GM15510 (cell line): ENCODE data around the gene RCCD1.

Experiments
- POLR2A ChIP-seq: IDR thresholded peaks from 3 replicates; pipeline ENCODE4 v1.6.1; 2011; ENCODE audit warnings: borderline replicate concordance; ENCODE audit not compliant: insufficient read length; ENCODE audit errors: extremely low read depth

Gene RCCD1

GRCh38 chr15:90952901-90953677 lies 1.6 kb upstream of the RCCD1 start:
- TF ChIP-seq POLR2A: no peak

GRCh38 chr15:90953947-90954711 lies 555 bp upstream of the RCCD1 start:
- no peak for TF ChIP-seq POLR2A

GRCh38 chr15:90955624-90956273 lies 1.1 kb downstream of the RCCD1 start:
- no peak for TF ChIP-seq POLR2A

DNA sequence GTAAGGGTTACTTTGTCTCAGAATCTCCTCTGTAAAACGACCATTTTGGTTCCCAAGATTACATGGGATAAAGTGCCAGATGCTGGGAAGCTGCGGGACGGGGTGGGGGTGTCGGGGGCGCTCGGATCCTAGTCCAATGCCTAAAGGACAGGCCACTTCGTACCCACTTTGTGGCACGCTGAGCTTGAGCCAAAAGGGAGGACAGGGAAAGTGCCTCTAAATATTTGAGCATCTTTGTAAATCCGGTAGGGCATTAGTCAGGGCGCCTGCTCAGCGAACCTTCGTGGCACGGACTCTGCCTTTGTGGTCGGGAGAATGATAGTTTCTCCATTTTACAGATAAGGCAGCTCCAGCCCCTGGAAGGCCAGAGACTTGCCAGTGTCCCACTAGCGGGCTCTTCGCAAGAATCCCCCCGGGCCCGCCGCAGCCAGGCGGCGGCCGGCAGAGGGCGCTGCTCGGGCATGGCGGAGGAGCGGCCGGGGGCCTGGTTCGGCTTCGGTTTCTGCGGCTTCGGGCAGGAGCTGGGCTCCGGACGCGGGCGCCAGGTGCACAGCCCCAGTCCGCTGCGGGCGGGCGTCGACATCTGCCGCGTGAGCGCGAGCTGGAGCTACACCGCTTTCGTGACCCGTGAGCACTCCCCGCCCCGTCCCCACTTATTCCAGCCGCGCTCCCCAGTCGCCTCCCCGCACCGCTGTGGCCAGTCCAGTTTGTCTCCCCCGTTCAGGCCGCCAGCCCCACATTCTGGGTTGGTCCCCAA lies 1.8 kb downstream of the RCCD1 start:
- no peak for TF ChIP-seq POLR2A

DNA sequence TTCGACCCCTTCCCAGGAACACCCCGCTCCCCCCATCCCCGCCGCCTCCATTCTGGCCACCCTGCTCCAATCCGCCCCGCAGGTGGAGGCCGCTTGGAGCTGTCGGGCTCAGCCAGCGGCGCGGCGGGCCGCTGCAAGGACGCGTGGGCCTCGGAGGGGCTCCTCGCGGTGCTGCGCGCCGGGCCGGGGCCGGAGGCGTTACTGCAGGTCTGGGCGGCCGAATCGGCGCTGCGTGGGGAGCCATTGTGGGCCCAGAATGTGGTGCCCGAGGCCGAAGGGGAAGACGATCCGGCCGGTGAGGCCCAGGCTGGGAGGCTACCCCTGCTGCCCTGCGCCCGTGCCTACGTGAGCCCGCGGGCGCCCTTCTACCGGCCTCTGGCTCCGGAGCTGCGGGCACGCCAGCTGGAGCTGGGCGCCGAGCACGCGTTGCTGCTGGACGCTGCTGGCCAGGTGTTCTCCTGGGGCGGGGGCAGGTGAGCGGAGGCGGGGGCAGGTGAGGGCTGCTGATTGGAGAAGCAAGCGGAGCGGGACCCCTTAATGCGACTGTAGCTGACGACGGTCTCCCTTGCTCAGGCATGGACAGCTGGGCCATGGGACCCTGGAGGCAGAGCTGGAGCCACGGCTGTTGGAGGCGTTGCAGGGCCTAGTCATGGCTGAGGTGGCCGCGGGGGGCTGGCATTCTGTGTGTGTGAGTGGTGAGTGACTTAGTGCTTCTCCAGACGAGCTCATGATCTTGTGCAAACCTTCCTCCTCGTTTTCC lies 2.5 kb downstream of the RCCD1 start:
- TF ChIP-seq POLR2A: no peak

DNA sequence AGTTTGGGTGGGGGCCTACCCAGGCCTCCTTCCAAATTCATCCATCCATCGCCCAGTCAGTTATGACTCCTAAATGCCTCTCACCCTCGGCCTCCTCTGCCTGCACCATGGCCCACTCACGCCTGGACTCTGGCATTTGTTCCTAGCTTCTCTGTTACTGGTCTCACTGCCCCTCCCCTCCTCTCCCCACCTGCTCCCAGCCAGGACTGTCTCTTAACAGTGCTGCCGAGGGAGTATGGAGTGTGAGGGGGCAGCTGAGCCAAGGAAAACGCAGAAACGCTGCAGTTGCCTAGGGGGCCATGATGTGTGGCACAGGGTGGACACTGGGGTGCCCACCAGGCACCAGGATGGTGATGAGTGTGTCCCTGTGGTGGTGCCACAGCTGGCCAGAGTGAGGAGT lies 3.1 kb downstream of the RCCD1 start:
- no peak for TF ChIP-seq POLR2A

GRCh38 chr15:90959028-90959595 lies 4.4 kb downstream of the RCCD1 start:
- no peak for TF ChIP-seq POLR2A

DNA sequence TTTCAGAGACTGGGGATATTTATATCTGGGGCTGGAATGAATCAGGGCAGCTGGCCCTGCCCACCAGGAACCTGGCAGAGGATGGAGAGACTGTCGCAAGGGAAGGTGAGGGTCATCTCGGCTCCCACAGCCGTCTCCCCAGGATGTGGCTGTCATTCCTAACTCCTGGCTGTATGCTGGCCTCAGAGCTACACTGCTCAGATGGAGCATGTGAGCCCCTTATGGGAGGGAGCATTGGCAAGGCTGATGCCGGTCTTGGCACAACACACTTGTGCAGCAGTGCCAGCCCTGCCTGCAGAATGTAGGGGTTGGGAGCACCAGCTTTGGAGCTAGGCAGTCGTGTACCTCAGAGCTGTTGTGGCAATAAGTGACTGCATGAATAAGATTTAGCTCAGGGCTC lies 5.2 kb downstream of the RCCD1 start:
- TF ChIP-seq POLR2A: no peak

- TF ChIP-seq POLR2A: no peak
Measured at GRCh38 chr15:90960298-90961091, 5.8 kb downstream of the RCCD1 start.

- TF ChIP-seq POLR2A: no peak
Measured at GRCh38 chr15:90962021-90962420, 7.3 kb downstream of the RCCD1 start.

DNA sequence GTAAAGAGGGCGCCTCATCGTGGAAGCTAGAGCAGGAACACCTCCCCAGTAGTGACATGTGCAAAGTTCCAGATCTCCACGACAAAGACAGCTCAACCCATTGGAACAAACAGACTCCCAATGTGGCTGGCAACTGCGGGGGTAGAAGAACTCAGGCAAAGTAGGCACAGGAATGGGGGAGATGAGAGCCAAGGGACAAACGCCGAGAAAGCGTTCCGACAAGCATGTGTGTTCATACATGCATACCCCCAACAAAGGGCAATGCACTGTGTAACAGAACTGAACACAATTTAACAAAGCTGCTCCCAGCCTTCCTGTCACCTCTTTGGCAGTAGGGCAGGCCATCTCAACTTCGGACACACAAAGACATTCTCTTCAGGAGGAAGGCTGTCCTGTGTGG lies 11.6 kb downstream of the RCCD1 start:
- TF ChIP-seq POLR2A: no peak

GRCh38 chr15:90967206-90967605 lies 12.5 kb downstream of the RCCD1 start:
- TF ChIP-seq POLR2A: no peak

DNA sequence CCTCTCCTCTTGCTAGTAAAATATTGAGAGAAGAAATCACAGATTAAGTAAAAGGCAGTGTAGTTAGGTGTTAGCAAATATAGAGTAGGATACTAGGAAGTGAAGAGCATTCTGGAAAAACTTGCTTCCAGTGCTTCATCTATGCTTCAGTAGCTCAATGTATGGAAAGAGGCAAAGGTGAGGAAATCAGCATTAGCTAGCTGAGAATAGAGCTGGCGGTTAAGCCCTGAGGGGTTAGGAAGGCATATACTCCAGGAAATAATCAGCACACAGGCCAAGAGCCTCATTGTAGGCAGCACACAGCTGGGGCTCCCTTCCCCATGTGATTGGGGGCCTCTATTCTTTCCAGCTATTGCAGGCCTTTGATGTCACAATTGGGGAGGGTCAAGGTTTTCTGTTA lies 13.8 kb downstream of the RCCD1 start:
- TF ChIP-seq POLR2A: no peak
